Measurements from ENCODE around the gene SLC30A1. TPM values are rescaled to one million over a fixed set of nuclear protein-coding genes. Genes with fewer than 3 reads are reported as not detected.

SLC30A1 gene
- total and polyA plus RNA-seq, 4 donors = 3.1 to 26.3 (median 14.4) TPM

DNA sequence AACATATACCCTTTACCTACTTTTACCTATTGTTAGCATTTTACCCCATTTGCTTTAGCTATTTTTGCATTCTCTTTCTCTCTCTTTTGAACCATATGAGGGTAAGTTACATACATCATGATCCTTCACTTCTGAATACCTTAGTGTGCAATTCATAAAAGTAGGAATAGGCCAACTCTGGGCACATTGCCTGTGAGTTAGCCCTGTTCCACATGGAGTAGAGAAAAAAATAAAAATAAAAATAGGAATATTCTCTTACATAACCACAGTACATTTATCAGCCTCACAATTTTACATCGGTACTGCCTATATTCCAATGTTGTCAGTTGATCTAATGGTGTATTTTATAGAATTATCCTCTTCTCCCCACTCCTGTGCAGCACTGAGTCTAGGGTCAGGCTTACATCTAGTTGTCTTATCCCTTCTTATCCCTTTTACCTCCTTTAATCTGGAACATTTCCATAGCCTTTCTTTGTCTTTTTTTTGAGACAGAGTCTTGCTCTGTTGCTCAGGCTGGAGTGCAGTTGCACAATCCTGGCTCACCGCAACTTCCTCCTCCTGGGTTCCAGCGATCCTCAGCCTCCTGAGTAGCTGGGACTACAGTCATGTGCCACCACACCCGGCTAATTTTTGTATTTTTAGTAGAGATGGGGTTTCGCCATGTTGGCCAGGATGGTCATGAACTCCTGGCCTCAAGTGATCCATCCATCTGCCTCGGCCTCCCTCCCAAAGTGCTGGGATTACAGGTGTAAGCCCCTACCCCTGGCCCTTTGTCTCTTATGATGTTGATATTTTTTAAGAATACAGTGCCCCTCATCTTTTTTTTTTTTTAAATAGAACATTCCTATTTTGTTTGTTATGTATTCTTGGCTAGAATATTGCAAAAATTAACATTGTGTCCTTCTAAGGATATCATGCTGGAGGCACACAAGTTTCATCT, 11.1 kb upstream of the SLC30A1 start:
- DNase-seq (no peak), ATAC-seq (ENCODE audit: insufficient read depth, low FRiP score) (peak; percentile 36)
- Histone ChIP-seq H3K27me3 (ENCODE audit: control insufficient read depth in 3 of 3, insufficient read depth in 3 of 3, low read length in 2 of 3) (no peaks in the 10 kb centered on the region), H3K9ac (ENCODE audit: insufficient read depth in 1 of 2, low read length in 2 of 2) (no peak overlapping the region), H3K4me3 (no peak overlapping the region), H3K27ac (ENCODE audit: low read depth in 1 of 2, low read length in 1 of 2) (no peak overlapping the region), H3K36me3 (ENCODE audit: control insufficient read depth in 4 of 4, insufficient read depth in 4 of 4, low read length in 4 of 4) (no peaks in the 10 kb centered on the region), H3K4me1 (ENCODE audit: control insufficient read depth in 5 of 5, insufficient read depth in 5 of 5, low read length in 5 of 5) (no peaks in the 10 kb centered on the region), H3K9me3 (ENCODE audit: control insufficient read depth in 4 of 4, insufficient read depth in 3 of 4, low read length in 3 of 4) (no peaks in the 10 kb centered on the region)
- no peak for TF ChIP-seq CTCF (IDR thresholded peaks at IDR 0.05; ENCODE audit: control extremely low read depth, extremely low read depth)
- 22 to 37% methylated on average over 6 of the region's 6 CpGs for WGBS, 2 donors

DNA sequence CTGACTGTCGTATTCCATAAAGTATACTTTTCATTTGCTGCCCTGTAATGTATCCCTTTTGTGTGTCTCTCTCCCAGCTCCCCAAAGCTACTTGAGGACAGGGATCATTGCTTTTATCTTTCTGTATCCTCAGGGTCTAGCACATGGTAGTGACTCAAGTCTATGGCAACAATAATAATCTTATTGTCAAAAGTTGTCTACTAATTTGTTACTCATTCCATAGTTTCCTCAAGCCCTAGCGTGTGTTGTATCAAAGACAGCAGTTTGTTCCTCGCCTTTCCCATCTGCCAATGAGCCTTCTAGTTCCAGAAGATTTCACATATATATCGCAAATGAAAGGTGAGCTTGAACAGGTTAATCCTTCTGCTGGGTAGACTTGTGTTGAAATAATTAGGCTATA, 9.8 kb upstream of the SLC30A1 start:
- Histone ChIP-seq H3K4me3 (no peak overlapping the region), H3K9ac (ENCODE audit: insufficient read depth in 1 of 2, low read length in 2 of 2) (no peak overlapping the region), H3K36me3 (ENCODE audit: control insufficient read depth in 4 of 4, insufficient read depth in 4 of 4, low read length in 4 of 4) (no peaks in the 10 kb centered on the region), H3K4me1 (ENCODE audit: control insufficient read depth in 5 of 5, insufficient read depth in 5 of 5, low read length in 5 of 5) (no peaks in the 10 kb centered on the region), H3K9me3 (ENCODE audit: control insufficient read depth in 4 of 4, insufficient read depth in 3 of 4, low read length in 3 of 4) (no peaks in the 10 kb centered on the region), H3K27ac (ENCODE audit: low read depth in 1 of 2, low read length in 1 of 2) (no peak overlapping the region), H3K27me3 (ENCODE audit: control insufficient read depth in 3 of 3, insufficient read depth in 3 of 3, low read length in 2 of 3) (no peaks in the 10 kb centered on the region)
- no peak for TF ChIP-seq CTCF (IDR thresholded peaks at IDR 0.05; ENCODE audit: control extremely low read depth, extremely low read depth)
- ATAC-seq (ENCODE audit: insufficient read depth, low FRiP score) (no peak), DNase-seq (no peak)
- WGBS, 2 donors = 97 to 99% methylated on average over 4 of the region's 4 CpGs

- WGBS, 2 donors = 81 to 84% methylated on average over 2 of the region's 2 CpGs
Measured at GRCh38 chr1:211587123-211587522, 8.2 kb upstream of the SLC30A1 start.

More at GRCh38 chr1:211587123-211587522, 8.2 kb upstream of the SLC30A1 start:
- no peak overlapping the region for H3K4me3 ChIP-seq
- H3K9ac ChIP-seq (ENCODE audit: insufficient read depth in 1 of 2, low read length in 2 of 2) = no peak overlapping the region
- ATAC-seq (ENCODE audit: insufficient read depth, low FRiP score) (no peak), DNase-seq (no peak)
- no peaks in the 10 kb centered on the region for H3K4me1 ChIP-seq (ENCODE audit: control insufficient read depth in 5 of 5, insufficient read depth in 5 of 5, low read length in 5 of 5)
- H3K9me3 ChIP-seq (ENCODE audit: control insufficient read depth in 4 of 4, insufficient read depth in 3 of 4, low read length in 3 of 4) = no peaks in the 10 kb centered on the region
- H3K36me3 ChIP-seq (ENCODE audit: control insufficient read depth in 4 of 4, insufficient read depth in 4 of 4, low read length in 4 of 4) = no peaks in the 10 kb centered on the region
- no peak overlapping the region for H3K27ac ChIP-seq (ENCODE audit: low read depth in 1 of 2, low read length in 1 of 2)
- no peaks in the 10 kb centered on the region for H3K27me3 ChIP-seq (ENCODE audit: control insufficient read depth in 3 of 3, insufficient read depth in 3 of 3, low read length in 2 of 3)
- no peak for TF ChIP-seq CTCF (IDR thresholded peaks at IDR 0.05; ENCODE audit: control extremely low read depth, extremely low read depth)

Measured in lung (tissue), 12 donors.